GM21619 (cell line): ENCODE measurements around the gene C6orf58.
"Not testable (repeated sequence)": the region's sequence is repeated elsewhere in the genome, so short reads cannot be mapped to it uniquely, and the experiment has no call there.

Source experiments
- ATAC-seq: cut with Tn5 transposase; IDR thresholded peaks from one replicate; pipeline ENCODE4 v1.9.1; 2021; ENCODE audit not compliant: unreplicated experiment

Gene C6orf58

DNA sequence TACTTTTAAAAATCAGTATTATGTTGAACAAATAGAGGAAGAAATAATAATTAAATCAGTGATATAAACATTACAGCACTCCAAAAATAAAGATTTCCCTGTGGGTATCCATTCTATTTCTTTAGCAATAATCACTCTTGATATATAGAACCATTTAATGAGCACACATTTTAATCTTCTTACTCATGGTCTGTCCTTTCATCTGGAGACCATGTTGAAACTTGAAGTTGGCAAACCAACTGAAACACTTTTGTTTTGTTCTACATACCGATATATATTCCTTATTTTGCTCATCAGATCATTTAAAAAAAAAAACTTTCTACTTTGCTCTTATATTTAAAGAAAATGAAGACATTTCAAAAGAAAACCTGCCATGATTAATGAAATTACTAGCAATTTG is 13.4 kb downstream of the C6orf58 start:
- no peak for ATAC-seq

DNA sequence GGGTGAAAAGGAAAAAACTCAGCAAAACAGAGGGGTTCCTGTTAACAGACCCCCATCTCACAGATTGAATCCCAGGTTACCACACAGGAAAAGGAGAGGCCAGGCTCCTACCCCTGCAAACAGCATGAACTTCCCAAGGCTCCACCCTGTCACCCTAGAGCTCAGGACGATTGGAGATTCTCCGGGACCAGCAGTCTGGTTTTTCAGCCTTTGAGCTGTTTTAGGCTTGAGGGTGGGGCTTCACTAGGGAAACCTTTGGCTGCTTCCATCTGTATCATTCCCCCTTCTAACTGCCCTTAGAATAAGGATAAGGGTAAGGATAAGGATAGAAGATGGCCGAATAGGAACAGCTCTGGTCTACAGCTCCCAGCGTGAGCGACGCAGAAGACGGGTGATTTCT is 16.0 kb downstream of the C6orf58 start:
- no peak for ATAC-seq

DNA sequence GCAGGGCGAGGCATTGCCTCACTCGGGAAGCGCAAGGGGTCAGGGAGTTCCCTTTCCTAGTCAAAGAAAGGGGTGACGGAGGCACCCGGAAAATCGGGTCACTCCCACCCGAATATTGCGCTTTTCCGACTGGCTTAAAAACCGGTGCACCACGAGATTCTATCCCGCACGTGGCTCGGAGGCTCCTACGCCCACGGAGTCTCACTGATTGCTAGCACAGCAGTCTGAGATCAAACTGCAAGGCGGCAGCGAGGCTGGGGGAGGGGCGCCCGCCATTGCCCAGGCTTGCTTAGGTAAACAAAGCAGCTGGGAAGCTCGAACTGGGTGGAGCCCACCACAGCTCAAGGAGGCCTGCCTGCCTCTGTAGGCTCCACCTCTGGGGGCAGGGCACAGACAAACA is 16.5 kb downstream of the C6orf58 start:
- ATAC-seq, result not testable (repeated sequence)

DNA sequence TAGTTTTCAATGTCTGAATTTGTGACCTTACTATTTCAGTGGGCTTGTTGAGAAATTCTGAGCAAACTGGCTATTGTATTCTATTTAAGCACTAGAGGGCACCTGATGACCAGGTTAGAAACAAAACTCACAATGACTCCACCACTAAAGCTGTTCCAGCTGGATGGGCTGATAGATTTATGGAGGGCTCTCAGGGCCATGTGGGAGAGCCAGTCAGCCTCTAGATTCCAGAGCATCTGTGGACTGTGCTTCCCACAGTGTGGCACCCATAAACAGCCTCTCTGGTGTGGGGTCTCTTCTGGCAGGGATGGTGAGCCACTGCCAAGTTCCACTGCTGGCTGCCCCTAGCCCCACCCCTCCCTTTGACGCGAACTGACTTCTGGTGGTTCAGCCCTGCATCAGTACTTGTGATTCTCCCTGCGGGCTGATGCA is 29.2 kb downstream of the C6orf58 start:
- no peak for ATAC-seq

DNA sequence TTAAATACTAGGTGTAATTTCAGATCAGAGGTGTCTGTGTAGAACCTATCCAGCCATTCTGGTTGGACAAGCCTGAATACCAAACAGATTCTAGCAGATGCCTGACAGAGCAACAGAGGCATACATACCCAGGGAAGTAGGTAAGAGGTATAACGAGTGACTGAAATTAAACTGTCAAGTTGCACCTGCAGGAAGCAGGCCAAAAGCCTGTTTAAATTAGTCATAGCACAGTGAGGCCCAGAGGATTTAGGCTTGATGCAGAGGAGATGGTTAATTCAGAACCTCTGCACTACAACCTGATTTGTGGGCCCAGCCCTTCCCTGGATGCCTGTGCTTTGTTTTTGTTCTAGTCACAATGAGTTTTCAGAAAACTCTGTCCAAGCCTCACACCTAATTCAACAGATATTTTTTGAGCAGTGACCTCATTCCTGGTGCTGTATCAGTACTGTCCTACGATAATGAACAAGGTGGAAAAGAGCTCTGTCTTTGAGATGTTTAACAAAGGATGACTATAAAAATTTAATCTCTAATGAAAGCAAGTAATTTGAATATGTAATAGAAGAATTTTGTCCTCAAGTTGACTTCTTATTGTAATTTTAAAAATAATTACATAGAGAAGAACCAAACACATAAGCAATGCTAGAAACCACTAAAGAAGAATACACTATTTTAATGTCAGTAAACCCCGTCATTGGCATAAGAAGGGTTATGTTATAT is 31.7 kb downstream of the C6orf58 start:
- ATAC-seq, result no peak

DNA sequence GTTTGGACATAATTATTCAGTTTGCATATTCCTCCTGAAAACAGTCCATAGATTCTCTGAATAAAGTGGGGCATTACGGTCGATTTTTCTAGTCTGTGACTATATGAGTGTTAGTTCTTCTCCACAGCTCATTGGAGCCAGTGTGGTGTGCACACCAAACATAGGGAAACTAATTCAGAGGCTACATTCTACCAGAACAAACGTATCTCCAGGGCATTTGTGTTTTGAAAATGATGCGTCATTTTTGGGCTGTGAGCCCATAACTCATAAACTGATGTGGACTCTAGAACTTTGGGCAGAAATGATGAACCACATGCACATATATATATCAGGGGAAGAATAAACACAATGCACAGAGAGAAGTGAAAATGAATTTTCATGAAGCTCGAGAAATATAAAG is 41.8 kb downstream of the C6orf58 start:
- no peak for ATAC-seq

DNA sequence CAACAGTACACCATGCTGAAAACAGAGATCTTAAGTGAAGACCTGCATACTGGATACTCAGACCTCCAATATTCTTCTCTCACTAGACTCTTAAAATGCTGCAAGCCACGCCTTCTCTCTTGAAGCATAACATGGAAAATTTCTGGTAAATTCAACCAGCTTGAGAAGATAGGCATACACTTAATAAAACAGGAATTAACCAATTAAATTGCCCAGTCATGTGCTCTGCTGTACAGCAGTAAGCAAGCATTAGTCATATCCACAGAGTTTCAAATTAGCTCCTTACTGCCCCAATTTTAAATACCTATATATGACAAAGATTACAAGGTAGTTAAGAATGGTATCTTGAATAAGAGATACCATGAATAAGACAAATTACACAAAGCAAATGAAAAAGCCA is 53.8 kb downstream of the C6orf58 start:
- no peak for ATAC-seq

DNA sequence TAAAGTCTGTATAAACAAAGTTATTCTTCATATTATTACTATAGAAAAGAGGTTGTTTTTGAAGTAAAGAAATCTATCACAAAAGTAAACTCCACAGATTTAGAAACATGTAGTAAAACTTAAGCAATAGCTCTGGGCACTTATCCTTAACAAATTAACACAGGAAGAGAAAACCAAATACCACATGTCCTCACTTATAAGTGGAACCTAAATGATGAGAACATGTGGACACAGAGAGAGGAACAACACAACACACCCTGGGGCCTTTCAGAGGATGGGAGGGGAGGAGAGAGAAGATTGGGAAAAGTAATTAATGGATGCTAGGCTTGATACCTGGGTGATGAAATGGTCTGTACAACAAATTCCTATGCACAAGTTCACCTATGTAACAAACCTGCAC is 57.2 kb downstream of the C6orf58 start:
- ATAC-seq, result no peak

DNA sequence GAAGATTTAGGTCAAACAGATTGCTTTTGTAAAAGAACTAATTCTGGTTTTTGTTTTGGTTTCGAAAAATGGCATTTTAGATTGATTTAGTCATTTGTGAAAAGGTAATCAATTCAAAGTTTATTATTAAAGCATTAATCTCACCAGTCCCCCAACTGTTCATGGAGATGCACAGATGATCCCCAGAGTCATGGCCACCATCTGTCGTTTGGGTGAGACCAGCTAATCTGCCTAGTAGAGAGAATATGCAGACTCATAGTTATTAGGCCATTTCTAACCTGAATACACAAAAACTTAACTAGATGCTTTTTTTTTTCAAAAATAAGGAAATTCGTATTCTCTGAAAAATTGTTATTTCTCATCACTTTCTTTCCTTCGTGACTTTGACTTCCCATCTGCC is 58.1 kb downstream of the C6orf58 start:
- no peak for ATAC-seq

DNA sequence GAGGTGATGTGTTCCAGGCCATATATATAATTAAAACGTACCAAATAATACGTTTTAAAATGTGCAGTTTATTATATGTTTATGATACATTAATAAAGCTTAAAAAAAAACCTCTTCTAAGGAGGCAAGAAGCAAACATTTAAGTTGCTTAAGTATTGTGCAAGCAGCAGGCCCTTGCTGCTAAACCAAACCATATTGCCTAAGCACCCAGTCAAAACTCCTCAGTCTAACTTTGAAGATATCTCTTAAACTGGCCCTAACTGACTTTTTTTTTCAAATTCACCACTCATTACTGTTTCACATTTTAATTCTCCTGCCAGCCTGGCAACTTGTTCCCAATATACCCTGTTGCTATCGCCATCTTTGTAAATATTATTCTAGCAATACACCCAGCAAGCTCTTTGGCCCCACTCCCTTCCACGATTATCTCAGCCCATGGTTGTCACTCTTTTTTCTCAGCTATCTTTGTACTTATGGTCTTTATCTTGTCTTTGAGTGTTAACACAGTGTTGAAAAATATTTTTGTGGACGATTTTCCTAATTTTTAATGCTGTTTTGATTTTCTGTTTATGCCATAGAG is 60.9 kb downstream of the C6orf58 start:
- no peak for ATAC-seq
